Activated CD8-positive, alpha-beta T cell treated with anti-CD3 and anti-CD28 coated beads, Interleukin-2, amount 10 ng/mL, durations not matched to agents 7 days and 5 days (primary cell): ENCODE results near the gene SH3GL1. TPM values are rescaled to one million over a fixed set of nuclear protein-coding genes. Genes with fewer than 3 reads are reported as not detected.

Source experiments
- ATAC-seq: fragments of 150-1000 bp; cut with Tn5 transposase; one replicate; pipeline ENCODE4 v1.10.0; 2021; ENCODE audit warnings: moderate library complexity
- CTCF ChIA-PET: fragments of 350-600 bp; sonication (Branson Sonifier 250); formaldehyde crosslinking; loops from one replicate; lab custom pipeline; 2021; ENCODE audit warnings: antibody characterized with exemption; lab: Charles Lee
- POLR2A ChIA-PET: fragments of 350-600 bp; sonication (Branson Sonifier 250); formaldehyde crosslinking; loops from one replicate; lab custom pipeline; 2021; ENCODE audit warnings: antibody characterized with exemption; lab: Charles Lee
- DNase-seq: peaks from one replicate; pipeline ENCODE4 v3.0.0-alpha.2; 2020
- H3K27ac Mint-ChIP-seq: one replicate; pipeline ENCODE4 v1.8.0; 2021; ENCODE audit warnings: mild to moderate bottlenecking, mixed read lengths
- H3K27me3 Mint-ChIP-seq: one replicate; pipeline ENCODE4 v1.8.0; 2021; ENCODE audit warnings: low read depth, mixed read lengths
- H3K36me3 Mint-ChIP-seq: one replicate; pipeline ENCODE4 v1.8.0; 2021; ENCODE audit warnings: low read depth, mixed read lengths
- H3K4me1 Mint-ChIP-seq: one replicate; pipeline ENCODE4 v1.8.0; 2021; ENCODE audit warnings: low read depth, mixed read lengths
- H3K4me3 Mint-ChIP-seq: one replicate; pipeline ENCODE4 v1.8.0; 2021; ENCODE audit warnings: mild to moderate bottlenecking, mixed read lengths
- H3K9me3 Mint-ChIP-seq: one replicate; pipeline ENCODE4 v1.8.0; 2022; ENCODE audit warnings: mixed read lengths; ENCODE audit not compliant: insufficient read depth
- microRNA-seq: library from miRNA; unstranded; fragments of <30 nt; microRNA quantifications from one replicate; pipeline ENCODE4 v1.2.0, GENCODE V29; 2022
- total RNA-seq, 2 experiments: library from RNA; stranded (reverse); gene quantifications; one replicate each; pipeline ENCODE4 v1.2.3, GENCODE V29; 2021

Gene SH3GL1
- total RNA-seq, 2 experiments from 2014 or later, result 65.1 to 67.9 TPM

DNA sequence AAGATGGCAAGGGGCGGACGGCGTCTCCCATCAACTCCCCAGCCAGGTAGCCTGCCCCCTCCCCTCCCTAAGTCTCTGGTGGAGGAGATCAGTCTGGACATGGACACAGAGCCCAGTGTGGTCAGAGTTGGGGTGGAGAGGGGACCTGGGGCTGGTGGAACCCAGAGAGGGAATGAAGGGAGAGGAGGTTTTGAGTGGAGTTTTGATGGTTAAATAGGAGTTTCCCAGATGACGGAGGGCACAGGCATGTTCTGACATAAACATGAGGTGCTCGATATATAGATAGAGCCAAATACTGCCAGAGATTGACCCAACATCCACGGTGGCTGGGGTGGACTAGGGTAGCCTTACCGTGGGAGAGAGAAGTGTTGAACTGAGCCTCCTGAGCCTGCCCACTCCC, 81.9 kb downstream of the SH3GL1 start:
- Mint-ChIP-seq H3K4me3 (no peak overlapping the region), H3K27me3 (no peaks in the 10 kb centered on the region), H3K27ac (no peak overlapping the region), H3K36me3 (peaks cover 32% of the 10 kb centered on the region), H3K4me1 (no peaks in the 10 kb centered on the region), H3K9me3 (peaks cover 15% of the 10 kb centered on the region)
- POLR2A ChIA-PET, result interaction anchor here (1.2 kb wide), 1 partner anchor 153 kb away, joined by 4 read pairs; no protein-coding TSS in a partner anchor
- CTCF ChIA-PET, result no interaction called here
- ATAC-seq (no peak), DNase-seq (no peak)

DNA sequence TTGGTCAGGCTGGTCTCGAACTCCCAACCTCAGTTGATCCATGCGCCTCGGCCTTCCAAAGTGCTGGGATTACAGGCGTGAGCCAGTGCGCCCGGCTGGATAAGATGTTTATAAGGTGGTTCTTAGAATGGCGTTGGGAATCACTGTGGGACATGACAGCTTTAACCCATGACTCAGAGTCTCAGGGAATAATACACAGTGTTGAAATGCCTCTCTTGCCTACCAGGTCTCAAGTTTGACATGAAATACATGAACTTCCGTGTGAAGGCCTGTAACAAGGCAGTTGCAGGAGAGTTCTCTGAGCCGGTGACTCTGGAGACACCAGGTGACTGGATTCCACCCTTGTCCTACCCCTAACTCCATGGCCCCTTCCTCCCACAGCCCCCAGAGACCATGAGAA, 83.4 kb downstream of the SH3GL1 start:
- H3K4me1 Mint-ChIP-seq, result no peaks in the 10 kb centered on the region
- H3K27ac Mint-ChIP-seq, result no peak overlapping the region
- ATAC-seq (no peak), DNase-seq (no peak)
- ChIA-PET POLR2A (no interaction called here), CTCF (interaction anchor here (1.5 kb wide), 1 partner anchor 50 kb away, joined by 5 read pairs; no protein-coding TSS in a partner anchor)
- H3K4me3 Mint-ChIP-seq, result no peak overlapping the region
- H3K36me3 Mint-ChIP-seq, result peaks cover 33% of the 10 kb centered on the region
- H3K27me3 Mint-ChIP-seq, result no peaks in the 10 kb centered on the region
- peaks cover 15% of the 10 kb centered on the region for H3K9me3 Mint-ChIP-seq

DNA sequence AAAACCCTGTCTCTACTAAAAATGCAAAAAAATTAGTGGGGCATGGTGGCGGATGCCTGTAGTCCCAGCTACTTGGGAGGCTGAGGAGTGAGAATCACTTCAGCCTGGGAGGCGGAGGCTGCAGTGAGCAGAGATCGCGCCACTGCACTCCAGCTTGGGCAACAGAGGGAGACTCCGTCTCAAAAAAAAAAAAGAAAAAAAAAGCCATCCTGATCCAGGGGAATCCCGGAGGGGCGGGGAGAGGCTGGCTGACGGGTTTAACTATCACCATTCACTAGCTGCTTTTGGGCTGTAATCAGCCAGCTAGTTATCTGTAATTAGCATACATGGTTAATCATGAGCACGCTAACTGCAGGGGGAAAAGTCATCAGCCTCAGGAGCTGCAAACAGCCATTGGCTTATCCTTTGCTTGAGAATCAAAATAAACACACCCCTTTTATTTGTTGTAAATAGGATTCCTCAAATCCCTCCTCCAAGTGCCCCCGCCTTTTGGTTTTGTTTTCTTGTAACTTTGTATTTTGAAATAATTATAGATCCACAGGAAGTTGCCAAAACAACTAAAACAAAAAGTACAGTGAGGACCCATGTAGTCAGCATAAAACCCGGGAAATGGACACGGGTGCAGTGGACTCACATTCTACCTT, 86.4 kb downstream of the SH3GL1 start:
- no peak for ATAC-seq
- Mint-ChIP-seq H3K4me1 (no peaks in the 10 kb centered on the region), H3K36me3 (peaks cover 33% of the 10 kb centered on the region), H3K4me3 (no peak overlapping the region), H3K27me3 (no peaks in the 10 kb centered on the region), H3K9me3 (peaks cover 2% of the 10 kb centered on the region), H3K27ac (no peak overlapping the region)
- ChIA-PET CTCF (no interaction called here), POLR2A (no interaction called here)
- no peak for DNase-seq

Small RNA genes lying within 50 kb of the gene (microRNA-seq; reads per million reads assigned to microRNA genes)
- 7.5 reads per million, percentile 15 among the genes with 10 or more reads in this experiment for gene MIR4746

Other genes starting within 250 kb of the SH3GL1 start
- under 1 TPM; 0.16 to 0.18 TPM for gene CREB3L3, start 246.9 kb downstream of the SH3GL1 start, total RNA-seq
- gene SIRT6, start 218.0 kb downstream of the SH3GL1 start, total RNA-seq, result 10 to 100 TPM; 30.8 to 40.4 TPM
- gene ANKRD24, start 217.9 kb downstream of the SH3GL1 start, total RNA-seq, result under 1 TPM; 0.68 to 0.73 TPM
- gene EBI3, start 171.0 kb downstream of the SH3GL1 start, total RNA-seq, result not detected
- gene YJU2, start 153.5 kb downstream of the SH3GL1 start, total RNA-seq, result 10 to 100 TPM; 24.8 to 26.1 TPM
- gene SHD, start 121.3 kb downstream of the SH3GL1 start, total RNA-seq, result not detected
- gene TMIGD2, start 98.2 kb downstream of the SH3GL1 start, total RNA-seq, result 10 to 100 TPM; 35.9 to 39.5 TPM
- gene FSD1, start 95.9 kb downstream of the SH3GL1 start, total RNA-seq, result 10 to 100 TPM; 26.7 to 27.7 TPM
- 10 to 100 TPM; 14.3 to 16.5 TPM for gene STAP2, start 61.7 kb downstream of the SH3GL1 start, total RNA-seq
- gene MPND, start 57.0 kb downstream of the SH3GL1 start, total RNA-seq, result 10 to 100 TPM; 26.0 to 27.6 TPM
- 100 to 1,000 TPM in 1 of 2 experiments, 10 to 100 TPM in 1; 95.3 to 104 TPM for gene CHAF1A, start 2.1 kb upstream of the SH3GL1 start, total RNA-seq
- gene UBXN6, start 57.2 kb upstream of the SH3GL1 start, total RNA-seq, result 10 to 100 TPM; 34.1 to 36.6 TPM
- gene HDGFL2, start 71.8 kb upstream of the SH3GL1 start, total RNA-seq, result 10 to 100 TPM; 53.9 to 57.6 TPM
- gene PLIN4, start 117.9 kb upstream of the SH3GL1 start, total RNA-seq, result not detected
- gene PLIN5, start 134.7 kb upstream of the SH3GL1 start, total RNA-seq, result not detected
- not detected for gene LRG1, start 139.5 kb upstream of the SH3GL1 start, total RNA-seq
- not detected for gene SEMA6B, start 159.1 kb upstream of the SH3GL1 start, total RNA-seq
- gene TNFAIP8L1, start 239.0 kb upstream of the SH3GL1 start, total RNA-seq, result 10 to 100 TPM; 19.4 to 20.2 TPM